ENCODE results near the gene HES4. TPM values are rescaled to one million over a fixed set of nuclear protein-coding genes. Genes with fewer than 3 reads are reported as not detected.

The HES4 gene
- total and polyA plus RNA-seq, 10 of the 15 experiments (the other 5 are each of a cell fraction or from before 2014, with no cell fraction given): 0.44 to 1.7 (median 0.85) TPM; not detected in 5

DNA sequence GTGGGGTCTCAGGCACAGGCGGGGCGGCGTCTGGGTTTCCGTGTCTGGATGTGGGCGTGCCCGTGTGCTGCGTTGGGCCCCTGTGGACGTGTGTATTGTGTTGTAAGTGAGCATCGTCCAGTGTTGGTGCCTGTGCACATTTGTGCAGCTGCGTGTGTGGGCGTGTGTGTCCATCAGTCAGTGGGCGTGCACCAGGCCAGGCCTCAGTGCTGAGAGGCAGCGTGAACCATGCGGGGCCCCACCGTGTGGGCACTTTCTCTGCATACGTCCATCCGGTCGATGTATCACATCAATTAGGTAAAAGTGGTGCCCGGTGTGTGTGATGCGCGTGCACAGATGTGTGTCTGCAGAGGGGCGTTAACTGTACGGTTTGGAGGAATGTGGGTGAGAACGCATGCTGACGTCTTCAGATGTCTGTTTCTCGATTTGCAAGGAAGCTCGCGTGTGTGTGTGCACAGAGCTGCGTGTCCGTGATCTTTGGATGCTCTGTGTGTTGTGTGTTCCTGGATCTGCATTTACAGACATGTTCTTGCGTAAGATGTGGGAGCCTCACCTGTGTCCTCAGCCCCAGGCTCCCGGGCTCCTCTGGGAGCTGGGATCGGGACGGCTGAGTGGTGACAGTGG is 44.7 kb upstream of the HES4 start:
- Histone ChIP-seq H3K4me1 (ENCODE audit: control insufficient read depth, insufficient read depth, low read length) (peaks cover 9% of the 10 kb centered on the region), H3K79me2 (ENCODE audit: control insufficient read depth, insufficient read depth, low read length) (no peaks in the 10 kb centered on the region), H4K20me1 (ENCODE audit: control insufficient read depth, insufficient read depth) (no peaks in the 10 kb centered on the region), H3K9me3 (replicated peaks; ENCODE audit: control insufficient read depth, insufficient read depth, low read length) (no peaks in the 10 kb centered on the region), H3K4me3 (no peak overlapping the region), H3K27ac (ENCODE audit: control insufficient read depth, insufficient read depth) (no peak overlapping the region), H3K36me3 (ENCODE audit: control insufficient read depth in 2 of 2, insufficient read depth in 2 of 2, low read length in 1 of 2) (peaks cover 0 to 23% of the 10 kb centered on the region in 2 experiments; a peak in 3 of 4 replicates), H3K9ac (ENCODE audit: control insufficient read depth, insufficient read depth, low read length) (no peak overlapping the region), H3K27me3 (replicated peaks in 1 of 2; ENCODE audit: control insufficient read depth in 2 of 2, insufficient read depth in 2 of 2, low read length in 1 of 2) (no peaks in the 10 kb centered on the region), H2AFZ (ENCODE audit: control insufficient read depth, low read depth, low read length) (no peak overlapping the region), H3K4me2 (ENCODE audit: control insufficient read depth, insufficient read depth) (no peak overlapping the region)
- no peak for DNase-seq (ENCODE audit: low read depth, low spot score)
- FAIRE-seq: no peak
- TF ChIP-seq LARP7 (IDR thresholded peaks at IDR 0.05): no peak
- TF ChIP-seq SIX5 (IDR thresholded peaks at IDR 0.05; ENCODE audit: low read depth, low read length, severe bottlenecking): no peak
- TF ChIP-seq, protein P1, sequence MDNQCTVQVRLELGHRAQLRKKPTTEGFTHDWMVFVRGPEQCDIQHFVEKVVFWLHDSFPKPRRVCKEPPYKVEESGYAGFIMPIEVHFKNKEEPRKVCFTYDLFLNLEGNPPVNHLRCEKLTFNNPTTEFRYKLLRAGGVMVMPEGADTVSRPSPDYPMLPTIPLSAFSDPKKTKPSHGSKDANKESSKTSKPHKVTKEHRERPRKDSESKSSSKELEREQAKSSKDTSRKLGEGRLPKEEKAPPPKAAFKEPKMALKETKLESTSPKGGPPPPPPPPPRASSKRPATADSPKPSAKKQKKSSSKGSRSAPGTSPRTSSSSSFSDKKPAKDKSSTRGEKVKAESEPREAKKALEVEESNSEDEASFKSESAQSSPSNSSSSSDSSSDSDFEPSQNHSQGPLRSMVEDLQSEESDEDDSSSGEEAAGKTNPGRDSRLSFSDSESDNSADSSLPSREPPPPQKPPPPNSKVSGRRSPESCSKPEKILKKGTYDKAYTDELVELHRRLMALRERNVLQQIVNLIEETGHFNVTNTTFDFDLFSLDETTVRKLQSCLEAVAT (IDR thresholded peaks at IDR 0.05): no peak
- TF ChIP-seq SREBF1 (IDR thresholded peaks at IDR 0.05; ENCODE audit: low read length): no peak
- intact Hi-C loops (cut with micrococcal nuclease; ENCODE audit: unreplicated experiment) (no loop called here), in situ Hi-C loops (cut with MboI) (no loop called here)
- ChIA-PET CTCF (interaction anchor here (1.0 kb wide), 1 partner anchor 14 kb away, joined by 3 read pairs; no protein-coding TSS in a partner anchor), POLR2A (no interaction called here), RAD21 (ENCODE audit: unreplicated experiment) (no interaction called here), SMC1A (ENCODE audit: uncharacterized antibody, unreplicated experiment) (no interaction called here)
- no TSS peak for BruUV-seq (replicated peaks)
- WGBS (ENCODE audit: insufficient coverage, insufficient replicate concordance, low lambda C conversion rate, missing lambda C conversion rate): 94% methylated on average over 34 of the region's 34 CpGs
- ATAC-seq: no peak

DNA sequence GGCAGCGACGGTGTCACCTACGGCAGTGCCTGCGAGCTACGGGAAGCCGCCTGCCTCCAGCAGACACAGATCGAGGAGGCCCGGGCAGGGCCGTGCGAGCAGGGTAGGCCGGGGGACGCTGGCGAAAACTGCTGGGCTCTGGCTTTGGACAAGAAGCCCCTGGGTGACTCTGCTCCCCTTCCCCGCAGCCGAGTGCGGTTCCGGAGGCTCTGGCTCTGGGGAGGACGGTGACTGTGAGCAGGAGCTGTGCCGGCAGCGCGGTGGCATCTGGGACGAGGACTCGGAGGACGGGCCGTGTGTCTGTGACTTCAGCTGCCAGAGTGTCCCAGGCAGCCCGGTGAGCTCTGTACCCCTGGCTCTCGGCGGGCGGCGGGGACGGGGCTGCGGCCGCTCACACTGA is 44.0 kb upstream of the HES4 start:
- ATAC-seq (no peak), FAIRE-seq (no peak), DNase-seq (ENCODE audit: low read depth, low spot score) (no peak)
- Histone ChIP-seq H3K9me3 (replicated peaks; ENCODE audit: control insufficient read depth, insufficient read depth, low read length) (no peaks in the 10 kb centered on the region), H4K20me1 (ENCODE audit: control insufficient read depth, insufficient read depth) (no peaks in the 10 kb centered on the region), H3K4me3 (no peak overlapping the region), H3K27me3 (replicated peaks in 1 of 2; ENCODE audit: control insufficient read depth in 2 of 2, insufficient read depth in 2 of 2, low read length in 1 of 2) (no peaks in the 10 kb centered on the region), H3K4me2 (ENCODE audit: control insufficient read depth, insufficient read depth) (no peak overlapping the region), H3K9ac (ENCODE audit: control insufficient read depth, insufficient read depth, low read length) (no peak overlapping the region), H2AFZ (ENCODE audit: control insufficient read depth, low read depth, low read length) (no peak overlapping the region), H3K79me2 (ENCODE audit: control insufficient read depth, insufficient read depth, low read length) (no peaks in the 10 kb centered on the region), H3K36me3 (ENCODE audit: control insufficient read depth in 2 of 2, insufficient read depth in 2 of 2, low read length in 1 of 2) (peaks cover 0 to 20% of the 10 kb centered on the region in 2 experiments; a peak in 3 of 4 replicates), H3K27ac (ENCODE audit: control insufficient read depth, insufficient read depth) (no peak overlapping the region), H3K4me1 (ENCODE audit: control insufficient read depth, insufficient read depth, low read length) (peaks cover 14% of the 10 kb centered on the region)
- BruUV-seq (replicated peaks): no TSS peak
- in situ Hi-C loops (cut with MboI): no loop called here
- WGBS (ENCODE audit: insufficient coverage, insufficient replicate concordance, low lambda C conversion rate, missing lambda C conversion rate): 98% methylated on average over 33 of the region's 33 CpGs
- POLR2A ChIA-PET: no interaction called here
- RAD21 ChIA-PET (ENCODE audit: unreplicated experiment): no interaction called here
- CTCF ChIA-PET: interaction anchor here (1.0 kb wide), 1 partner anchor 15 kb away, joined by 3 read pairs; no protein-coding TSS in a partner anchor
- SMC1A ChIA-PET (ENCODE audit: uncharacterized antibody, unreplicated experiment): no interaction called here
- intact Hi-C loops (cut with micrococcal nuclease; ENCODE audit: unreplicated experiment): no loop called here
- no peak for TF ChIP-seq WRNIP1 (IDR thresholded peaks at IDR 0.05; ENCODE audit: borderline replicate concordance, low read depth, low read length)
- no peak for TF ChIP-seq RFX5 (IDR thresholded peaks at IDR 0.05; ENCODE audit: low read depth, low read length)
- no peak for TF ChIP-seq EP300 (IDR thresholded peaks at IDR 0.05; ENCODE audit: borderline replicate concordance in 1 of 2, control insufficient read depth in 1 of 2, low read depth in 2 of 2, low read length in 2 of 2)
- TF ChIP-seq ASH2L (IDR thresholded peaks at IDR 0.05; ENCODE audit: borderline replicate concordance, low read depth): no peak
- TF ChIP-seq, protein P2, sequence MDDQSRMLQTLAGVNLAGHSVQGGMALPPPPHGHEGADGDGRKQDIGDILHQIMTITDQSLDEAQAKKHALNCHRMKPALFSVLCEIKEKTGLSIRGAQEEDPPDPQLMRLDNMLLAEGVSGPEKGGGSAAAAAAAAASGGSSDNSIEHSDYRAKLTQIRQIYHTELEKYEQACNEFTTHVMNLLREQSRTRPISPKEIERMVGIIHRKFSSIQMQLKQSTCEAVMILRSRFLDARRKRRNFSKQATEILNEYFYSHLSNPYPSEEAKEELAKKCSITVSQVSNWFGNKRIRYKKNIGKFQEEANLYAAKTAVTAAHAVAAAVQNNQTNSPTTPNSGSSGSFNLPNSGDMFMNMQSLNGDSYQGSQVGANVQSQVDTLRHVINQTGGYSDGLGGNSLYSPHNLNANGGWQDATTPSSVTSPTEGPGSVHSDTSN (IDR thresholded peaks at IDR 0.05; ENCODE audit: insufficient replicate concordance, low read depth, low read length): no peak
- TF ChIP-seq ZBED1 (IDR thresholded peaks at IDR 0.05; ENCODE audit: borderline replicate concordance): no peak
- no peak for TF ChIP-seq JUNB (IDR thresholded peaks at IDR 0.05)
- no peak for TF ChIP-seq ZNF207 (IDR thresholded peaks at IDR 0.05; ENCODE audit: borderline replicate concordance)
- TF ChIP-seq, protein P3, sequence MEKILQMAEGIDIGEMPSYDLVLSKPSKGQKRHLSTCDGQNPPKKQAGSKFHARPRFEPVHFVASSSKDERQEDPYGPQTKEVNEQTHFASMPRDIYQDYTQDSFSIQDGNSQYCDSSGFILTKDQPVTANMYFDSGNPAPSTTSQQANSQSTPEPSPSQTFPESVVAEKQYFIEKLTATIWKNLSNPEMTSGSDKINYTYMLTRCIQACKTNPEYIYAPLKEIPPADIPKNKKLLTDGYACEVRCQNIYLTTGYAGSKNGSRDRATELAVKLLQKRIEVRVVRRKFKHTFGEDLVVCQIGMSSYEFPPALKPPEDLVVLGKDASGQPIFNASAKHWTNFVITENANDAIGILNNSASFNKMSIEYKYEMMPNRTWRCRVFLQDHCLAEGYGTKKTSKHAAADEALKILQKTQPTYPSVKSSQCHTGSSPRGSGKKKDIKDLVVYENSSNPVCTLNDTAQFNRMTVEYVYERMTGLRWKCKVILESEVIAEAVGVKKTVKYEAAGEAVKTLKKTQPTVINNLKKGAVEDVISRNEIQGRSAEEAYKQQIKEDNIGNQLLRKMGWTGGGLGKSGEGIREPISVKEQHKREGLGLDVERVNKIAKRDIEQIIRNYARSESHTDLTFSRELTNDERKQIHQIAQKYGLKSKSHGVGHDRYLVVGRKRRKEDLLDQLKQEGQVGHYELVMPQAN (conservative IDR thresholded peaks at IDR 0.05): no peak

All from GM12878 (cell line).